Endothelial cell of hepatic sinusoid (primary cell): ENCODE measurements around the gene HNRNPU.

Source experiments
- in situ Hi-C: cut with HindIII; loops from 2 replicates; pipeline ENCODE4 v1.10.0; 2017; ENCODE audit warnings: low sequenced_read_pairs

HNRNPU gene

DNA sequence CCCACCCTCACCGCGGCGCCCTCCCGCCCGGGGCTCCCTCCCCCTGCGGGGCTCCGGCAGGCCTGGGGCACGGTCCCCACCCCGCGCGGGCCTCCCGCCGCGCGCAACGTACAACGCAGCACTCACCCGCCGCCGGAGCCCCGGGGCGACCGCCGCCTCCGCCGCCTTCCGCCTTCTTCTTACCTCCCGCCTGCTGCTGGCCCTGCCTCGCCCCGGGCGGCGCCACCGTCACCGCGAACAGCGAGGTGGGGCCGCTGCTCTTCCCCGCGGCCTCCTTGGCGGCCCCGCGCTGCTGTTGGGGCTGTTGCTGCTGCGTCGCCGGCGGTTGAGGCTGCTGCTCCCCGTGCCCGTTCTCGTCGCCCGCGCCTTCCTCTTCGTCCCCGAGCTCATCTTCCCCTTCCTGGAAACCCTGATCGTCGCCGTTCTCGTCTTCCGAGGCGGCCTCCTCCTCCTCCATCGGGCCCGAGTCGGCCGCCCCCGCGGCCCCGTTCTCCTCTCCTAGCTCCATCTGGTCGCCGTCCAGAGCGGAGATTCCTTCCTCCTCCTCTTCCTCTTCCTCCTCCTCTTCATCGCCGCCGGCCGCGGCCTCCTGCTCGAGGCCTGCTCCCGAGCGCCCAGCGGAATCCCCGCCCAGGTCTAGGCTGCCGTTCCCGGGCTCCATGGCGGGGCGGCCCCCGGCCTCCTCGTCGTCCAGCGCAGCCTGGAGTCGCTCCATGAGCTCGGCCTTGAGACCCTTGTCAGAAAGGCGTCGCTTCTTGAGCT lies 671 bp downstream of the HNRNPU start:
- in situ Hi-C loops = no loop called here

DNA sequence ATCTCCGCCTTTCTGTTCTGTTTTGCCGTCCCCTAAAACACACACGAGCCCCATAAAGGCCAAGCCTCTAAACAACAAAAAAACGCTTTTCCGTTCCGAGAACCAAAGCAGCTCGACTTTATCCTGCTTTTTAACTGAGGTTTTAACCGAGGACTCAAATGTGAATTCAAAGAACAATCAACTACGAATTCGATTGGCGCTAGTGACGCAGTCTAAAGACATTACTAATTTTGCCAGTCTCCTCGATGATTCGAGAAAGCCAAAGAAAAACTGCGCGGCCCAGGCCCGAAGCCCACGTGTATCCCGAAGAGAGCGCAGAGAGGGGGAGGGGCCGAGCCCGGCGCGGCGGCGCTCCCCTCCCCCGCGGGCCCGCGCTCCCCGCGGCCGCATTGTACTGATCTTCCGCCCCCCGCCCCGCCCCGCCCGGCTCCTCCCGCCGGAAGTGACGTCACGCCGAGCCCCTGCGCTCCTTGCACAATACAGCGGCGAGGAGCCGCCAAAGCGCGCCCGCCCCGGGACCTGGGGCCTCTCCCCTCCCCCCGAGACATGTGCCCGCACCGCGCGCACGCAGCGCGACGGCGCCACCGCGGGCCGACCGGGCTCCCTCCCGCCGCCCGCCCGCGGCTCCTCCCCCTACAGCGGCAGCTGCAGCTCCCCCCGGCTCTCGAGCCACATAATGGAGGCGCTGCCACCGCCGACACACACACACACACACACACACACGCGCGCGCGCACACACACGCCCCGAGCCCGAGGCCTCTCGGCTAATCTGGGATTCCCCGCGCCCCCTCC lies 1.4 kb downstream of the HNRNPU start:
- in situ Hi-C loops = no loop called here

DNA sequence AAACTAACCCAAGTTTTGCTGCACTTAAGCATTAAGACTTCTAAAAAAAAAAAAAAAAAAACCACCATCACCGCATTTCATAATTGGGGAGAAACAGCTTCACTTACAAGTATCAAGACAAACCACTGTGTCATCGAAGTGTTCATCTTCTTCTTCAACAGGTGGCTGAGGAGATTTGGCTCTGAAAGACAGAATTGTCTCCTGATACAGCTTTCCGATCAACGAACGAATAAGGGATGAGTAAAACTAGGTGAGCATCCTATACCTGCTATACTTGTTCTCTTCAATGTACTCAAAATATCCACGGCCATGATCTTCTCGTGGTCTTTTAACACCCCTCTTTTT lies 2.0 kb downstream of the HNRNPU start:
- in situ Hi-C loops = no loop called here

DNA sequence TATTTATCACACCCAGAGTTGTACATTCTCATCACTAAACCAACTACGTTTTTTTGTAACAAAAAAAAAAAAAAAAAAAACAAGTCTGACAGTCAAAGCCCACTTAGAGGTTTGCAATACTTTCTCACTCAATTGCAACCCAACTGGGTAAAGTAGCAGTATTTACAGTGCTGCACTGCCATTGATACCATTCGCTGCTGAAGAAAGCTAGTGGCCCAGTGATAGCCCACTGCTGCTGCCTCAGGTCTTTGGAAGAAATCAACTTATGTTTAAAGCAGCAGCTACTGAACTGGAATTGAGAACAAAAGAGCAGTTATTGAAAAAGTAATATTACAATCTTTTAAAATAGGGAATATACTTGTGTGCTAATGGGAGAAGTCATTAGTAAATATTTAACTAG lies 2.7 kb downstream of the HNRNPU start:
- in situ Hi-C loops = no loop called here

DNA sequence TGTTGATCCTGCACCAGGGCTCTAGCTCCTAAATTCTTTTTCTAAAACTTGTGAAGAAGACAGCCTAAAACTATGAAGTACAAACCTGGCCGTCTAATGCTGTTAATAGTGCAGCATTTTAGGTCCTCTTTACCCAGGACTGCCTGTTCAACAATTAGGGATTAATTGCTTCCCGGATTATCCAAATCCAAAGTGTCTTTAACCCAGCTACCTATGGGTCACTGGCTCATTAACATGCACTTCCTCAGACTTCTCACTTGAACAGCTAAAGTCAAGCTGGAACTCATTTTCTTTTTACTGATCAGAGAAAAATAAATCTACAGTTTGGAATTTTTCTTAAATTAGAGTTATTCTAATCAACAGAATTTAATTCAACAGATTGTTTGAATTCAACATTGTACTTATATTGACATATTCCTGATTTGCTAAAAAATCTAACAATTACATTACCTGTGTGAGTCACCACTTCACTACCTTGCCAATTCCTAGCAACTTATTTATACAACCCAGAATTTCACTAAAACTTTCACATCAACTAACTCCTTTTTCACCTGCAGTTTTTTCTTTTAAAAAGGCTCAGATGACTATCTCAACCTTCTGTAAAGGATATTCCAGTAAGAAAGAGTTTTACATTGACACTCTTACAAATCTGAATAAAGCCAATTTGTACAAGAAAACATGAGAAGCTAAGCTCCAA lies 3.3 kb downstream of the HNRNPU start:
- in situ Hi-C loops = no loop called here

DNA sequence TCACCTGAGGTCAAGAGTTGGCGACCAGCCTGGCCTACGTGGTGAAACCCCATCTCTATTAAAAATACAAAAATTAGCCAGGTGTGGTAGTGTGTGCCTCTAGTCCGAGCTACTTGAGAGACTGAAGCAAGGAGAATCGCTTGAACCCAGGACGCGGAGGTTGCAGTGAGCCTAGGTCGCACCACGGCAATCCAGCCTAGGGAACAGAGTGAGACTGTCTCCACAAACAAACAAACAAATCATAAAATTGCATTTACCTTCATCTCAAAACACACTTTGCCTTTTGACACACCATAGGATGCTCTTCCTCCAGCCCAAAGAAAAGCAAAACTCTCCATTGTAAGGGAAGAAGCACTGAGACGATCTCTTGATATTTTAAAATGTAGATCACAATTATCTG lies 4.3 kb downstream of the HNRNPU start:
- in situ Hi-C loops = no loop called here

DNA sequence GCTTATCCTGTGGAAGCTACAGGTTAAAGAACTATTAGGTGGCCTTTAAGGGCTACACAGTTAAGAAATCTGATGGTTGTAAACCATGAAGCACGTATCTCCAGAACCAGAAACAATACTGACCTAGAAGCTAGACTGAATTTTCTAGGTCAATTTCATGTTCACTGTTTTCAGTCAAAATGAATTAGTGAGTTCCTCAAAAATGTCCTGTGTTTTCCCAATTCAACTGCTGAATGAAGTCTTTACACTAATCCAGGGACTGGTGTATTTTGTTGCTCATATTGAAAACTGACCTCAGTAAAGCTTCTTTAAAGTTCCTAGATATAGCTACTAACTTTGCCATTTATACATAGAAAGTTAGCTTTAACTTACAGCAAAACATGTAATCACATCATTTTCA lies 6.0 kb downstream of the HNRNPU start:
- in situ Hi-C loops = no loop called here

DNA sequence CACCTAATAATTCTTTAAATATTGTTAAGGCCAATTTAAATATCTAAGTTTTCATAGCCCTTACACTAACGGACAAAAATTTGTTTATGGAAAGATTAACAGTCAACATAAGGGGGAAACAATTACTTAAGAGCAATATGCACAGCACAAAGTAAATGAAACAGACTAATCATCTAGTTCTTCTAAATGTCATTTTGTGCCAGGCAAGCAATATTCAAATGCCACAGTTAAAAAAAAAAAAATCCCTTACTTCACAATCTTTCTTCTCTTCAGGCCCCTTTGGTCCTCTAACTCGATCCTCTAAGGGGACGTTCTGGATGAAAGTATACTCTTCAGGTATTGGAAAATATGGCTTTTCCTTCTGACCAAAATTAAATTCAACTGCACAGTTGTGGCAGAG lies 6.6 kb downstream of the HNRNPU start:
- in situ Hi-C loops = no loop called here

DNA sequence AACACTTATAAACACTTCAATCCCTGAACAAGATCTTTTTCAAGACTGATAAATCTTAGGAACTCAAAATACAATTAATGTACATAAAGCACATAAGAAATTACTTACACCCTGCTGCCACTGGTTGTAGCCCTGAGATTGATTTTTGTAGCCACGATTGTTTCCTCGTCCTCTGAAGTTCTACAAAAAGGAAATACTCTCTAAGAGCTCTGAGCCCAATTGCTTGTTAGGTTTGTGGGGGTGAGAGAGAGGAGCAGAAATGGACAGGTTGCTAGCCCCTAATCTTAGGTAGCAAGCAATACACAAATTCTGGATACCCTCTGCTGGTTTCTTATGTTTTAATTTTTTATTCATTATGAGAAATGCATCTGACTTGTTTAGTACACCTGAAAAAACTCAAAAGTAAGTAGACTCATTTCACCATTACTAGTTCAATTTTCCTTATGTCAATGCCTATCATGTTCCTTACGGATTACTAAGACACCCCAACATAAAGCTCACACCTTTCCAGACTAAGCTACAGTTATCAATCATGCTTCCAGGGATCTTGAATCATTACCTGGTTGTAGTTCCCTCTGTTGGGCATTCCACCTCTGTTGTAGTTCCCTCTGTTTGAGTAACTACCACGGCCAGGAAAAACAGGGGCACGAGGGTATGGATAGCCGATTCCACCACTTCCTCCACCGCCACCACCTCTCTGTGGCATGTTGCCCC lies 9.3 kb downstream of the HNRNPU start:
- in situ Hi-C loops = no loop called here

DNA sequence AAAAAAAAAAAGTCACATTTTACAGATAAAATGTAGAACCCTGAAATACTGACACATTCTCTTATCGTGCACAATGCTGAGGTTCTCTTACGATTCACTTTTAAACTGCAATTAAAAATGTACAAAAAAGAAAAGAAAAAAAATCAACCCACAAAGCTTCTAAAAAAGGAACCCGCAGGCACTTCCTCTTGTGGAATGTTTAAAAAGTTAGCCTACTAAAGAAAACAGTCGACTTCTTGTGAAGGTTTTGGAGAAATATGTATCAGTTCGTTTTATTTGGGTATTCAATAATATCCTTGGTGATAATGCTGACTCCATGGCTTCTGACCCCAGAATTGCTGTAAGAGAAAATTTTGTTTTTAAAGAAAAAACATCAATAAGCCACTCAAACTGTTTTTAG lies 10.2 kb downstream of the HNRNPU start:
- in situ Hi-C loops = no loop called here

DNA sequence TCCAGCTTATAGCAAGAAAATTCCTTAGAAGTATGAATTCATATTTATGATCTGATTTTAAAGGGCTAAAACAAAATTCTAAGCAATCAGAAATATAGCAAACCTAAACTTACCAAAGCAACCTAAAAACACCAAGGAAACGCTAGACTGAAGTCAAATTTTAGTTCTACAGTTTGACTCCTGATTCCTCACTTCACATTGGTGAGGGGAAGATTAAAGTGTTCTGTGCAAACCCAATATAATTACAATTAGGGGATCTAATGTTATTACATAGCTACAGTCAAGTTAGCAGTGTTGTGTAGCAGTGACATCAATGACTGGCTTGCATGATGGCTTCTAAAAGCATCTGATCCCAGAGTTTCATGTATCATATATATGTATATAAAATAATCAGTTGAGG lies 11.6 kb downstream of the HNRNPU start:
- in situ Hi-C loops = no loop called here

DNA sequence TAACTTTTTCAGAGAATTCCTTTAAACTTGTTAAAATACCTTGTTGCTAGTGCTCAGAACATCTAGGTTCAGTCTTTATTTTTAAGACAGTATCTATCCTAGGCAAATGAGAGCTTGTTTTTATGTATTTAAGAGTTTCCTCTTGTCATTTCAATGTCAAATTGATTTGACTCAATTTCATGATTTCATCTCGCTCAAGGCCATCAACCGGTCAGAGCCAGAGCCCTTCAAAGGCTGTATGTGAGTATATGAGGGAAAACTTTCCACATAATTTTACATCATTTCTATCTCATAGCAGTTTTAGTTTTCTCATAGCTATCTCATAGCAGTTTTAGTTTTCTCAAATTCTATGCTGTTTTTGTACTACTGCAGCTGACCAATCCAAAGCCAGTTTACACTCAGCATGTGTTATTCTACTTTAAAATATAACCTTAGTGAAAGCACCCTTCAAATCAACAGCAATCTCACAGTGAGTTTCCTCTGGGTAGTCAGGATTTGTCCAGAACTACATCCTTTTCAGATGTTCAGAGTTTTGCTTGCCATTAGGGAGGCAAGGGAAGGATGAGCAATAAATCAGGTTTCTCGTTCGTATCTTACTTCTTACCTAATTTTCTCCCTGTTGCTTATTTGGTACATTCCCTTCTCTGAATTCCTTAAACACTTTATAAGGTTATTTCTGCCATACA lies 12.7 kb downstream of the HNRNPU start:
- in situ Hi-C loops = no loop called here

DNA sequence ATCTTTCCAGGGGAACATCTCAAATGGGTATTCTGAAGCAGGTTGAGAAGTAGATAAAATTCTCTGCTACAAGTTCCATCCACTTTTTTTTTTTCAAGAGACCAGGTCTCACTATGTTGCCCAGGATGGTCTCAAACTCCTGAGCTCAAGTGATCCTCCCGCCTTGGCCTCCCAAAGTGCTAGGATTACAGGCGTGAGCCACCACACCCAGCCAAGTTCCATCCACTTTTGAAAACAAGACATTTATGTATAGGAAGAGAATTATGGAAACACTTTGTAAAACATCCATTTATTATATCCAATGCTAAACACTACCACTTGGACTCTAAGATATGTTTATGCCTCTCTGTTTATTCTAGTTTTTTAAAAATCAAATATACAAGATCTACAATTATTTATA lies 13.4 kb downstream of the HNRNPU start:
- in situ Hi-C loops = no loop called here

DNA sequence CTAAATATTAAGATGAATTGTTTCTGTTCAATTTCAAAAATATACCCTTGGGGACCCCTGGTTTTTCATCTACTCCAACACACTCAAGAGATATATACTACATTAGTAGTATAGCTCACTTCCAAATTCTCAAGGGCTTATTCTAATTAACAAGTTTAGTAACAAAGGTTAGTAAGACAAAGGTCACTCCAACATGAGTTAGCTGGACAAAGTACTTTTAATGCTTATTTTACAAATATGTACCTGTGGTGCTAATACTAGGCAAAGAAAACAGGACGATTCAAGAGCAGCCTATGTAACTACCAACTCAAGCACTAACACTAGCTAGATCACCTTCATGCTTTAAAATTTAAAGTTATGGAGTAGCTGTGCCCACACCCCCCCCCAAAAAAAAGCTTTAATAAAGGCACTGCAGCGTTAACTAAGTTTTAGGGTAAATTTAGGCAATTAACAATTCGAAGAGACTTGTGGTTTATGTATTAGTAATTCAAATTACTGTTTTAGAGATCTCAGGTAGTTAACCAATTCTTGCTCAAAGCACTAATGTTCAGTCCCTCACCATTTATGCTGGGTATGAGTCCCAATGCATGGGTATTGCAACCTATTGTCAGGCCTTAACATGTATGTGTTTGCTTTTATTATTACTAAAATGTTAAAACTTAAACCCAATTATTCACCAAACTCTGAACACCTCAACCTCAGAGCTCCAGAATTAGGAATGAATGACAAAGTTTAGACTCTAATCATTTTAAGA lies 14.1 kb downstream of the HNRNPU start:
- in situ Hi-C loops = no loop called here

DNA sequence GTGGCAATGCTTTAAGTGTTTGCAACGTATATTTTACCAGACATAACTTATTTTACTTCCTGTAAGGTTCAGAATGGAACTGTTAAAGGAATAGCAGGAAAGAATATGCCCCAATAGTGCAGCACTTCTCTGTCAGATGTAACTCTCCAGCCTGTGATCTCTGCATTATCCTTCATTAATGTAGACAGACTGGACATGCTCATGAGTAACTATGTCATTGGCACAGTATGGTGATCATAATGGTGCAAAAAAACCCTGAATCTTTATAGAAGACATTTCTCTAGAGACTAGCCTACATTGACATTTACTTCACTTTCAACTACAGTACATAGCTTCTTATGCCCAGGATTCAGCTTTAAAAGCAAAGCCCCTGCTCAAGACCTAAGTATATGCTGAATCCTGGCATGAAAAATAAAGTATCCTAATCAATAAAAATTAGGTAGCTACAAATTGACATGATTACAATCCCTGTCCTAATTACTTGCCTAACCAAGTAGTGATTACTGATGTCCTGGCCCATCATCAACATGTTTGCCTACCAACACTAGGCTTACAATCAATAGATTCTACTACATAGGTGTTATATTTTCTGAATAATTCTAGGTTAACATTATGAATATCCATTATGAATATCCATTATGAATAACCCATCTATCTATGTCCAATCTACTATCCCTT lies 15.0 kb downstream of the HNRNPU start:
- in situ Hi-C loops = no loop called here

DNA sequence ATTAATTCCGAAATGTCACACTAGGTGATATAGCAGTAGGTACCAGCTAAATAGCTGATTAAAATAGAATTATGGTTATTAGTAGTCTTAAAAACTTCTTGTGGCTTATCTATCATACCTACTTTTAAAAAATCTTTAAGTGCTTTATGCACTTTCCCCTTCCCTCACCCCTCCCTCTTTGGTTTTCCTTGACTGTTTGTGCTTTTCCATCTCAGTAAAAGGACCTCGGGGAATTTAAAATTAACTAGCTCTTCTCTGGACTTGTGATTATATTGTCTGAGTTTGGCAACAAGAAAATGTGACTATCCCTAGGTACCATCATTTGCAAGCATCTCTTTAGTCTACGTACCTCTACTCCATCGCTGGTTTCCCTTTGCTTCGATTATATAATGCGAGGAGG lies 17.7 kb downstream of the HNRNPU start:
- in situ Hi-C loops = no loop called here

DNA sequence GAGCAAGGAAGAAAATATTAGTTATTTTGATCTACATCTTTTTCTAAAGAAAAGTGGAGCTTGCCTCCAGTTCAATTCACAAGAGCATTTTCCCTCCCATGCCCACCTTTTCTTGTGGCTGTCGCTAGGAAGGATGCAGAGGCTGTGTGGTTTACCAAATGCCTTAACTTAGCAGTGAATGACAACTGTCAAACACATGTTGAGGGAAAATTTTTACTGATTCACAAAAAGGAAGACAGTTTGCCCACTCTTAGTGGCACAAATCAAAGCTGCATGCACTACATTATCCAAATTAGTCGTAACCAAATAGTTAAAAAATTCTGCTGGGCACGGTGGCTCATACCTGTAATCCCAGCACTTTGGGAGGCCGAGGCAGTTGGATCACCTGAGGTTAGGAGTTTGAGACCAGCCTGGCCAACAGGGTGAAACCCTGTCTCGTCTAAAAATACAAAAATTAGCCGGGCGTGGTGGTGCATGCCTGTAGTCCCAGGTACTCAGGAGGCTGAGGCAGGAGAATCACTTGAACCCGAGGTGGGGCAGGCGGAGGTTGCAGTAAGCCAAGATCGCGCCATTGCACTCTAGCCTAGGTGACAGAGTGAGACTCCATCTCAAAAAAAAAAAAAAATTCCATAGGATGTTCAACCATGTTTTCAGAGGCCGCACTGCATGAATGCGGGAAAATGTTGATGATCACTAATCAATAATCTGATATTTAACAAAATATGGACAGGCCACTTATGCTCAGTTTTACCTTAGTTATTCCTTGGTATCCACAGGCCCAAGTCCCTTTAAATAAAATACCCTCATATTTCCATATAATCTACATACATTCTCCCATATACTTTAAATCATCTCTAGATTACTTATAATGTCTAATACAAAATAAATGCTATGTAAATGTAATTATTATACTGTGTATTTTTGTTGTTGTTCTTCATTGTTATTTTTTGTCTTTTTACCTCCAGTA lies 19.9 kb downstream of the HNRNPU start:
- in situ Hi-C loops = no loop called here
